ENCODE data around the gene CCDC106.

GRCh38 chr19:55647732-55648584, at the start of gene CCDC106:
- TF ChIP-seq EZH2 (IDR thresholded peaks at IDR 0.05; ENCODE audit: borderline replicate concordance, low read length) (no peak), CTCF (IDR thresholded peaks at IDR 0.05; ENCODE audit: low read length) (no peak)
